ENCODE data around the gene DNAJC5. TPM values are rescaled to one million over a fixed set of nuclear protein-coding genes. Genes with fewer than 3 reads are reported as not detected.

The DNAJC5 gene
- total and polyA plus RNA-seq, 9 of the 15 experiments (the other 6 are each of a cell fraction or from before 2014, with no cell fraction given), result 0.95 to 42.8 (median 23.4) TPM

GRCh38 chr20:63863798-63864544 is 31.0 kb upstream of the DNAJC5 start (continued):
- peak; percentile 90 for TF ChIP-seq ZNF609 (CRISPR knock-in tag; IDR thresholded peaks at IDR 0.05; ENCODE audit: borderline replicate concordance)
- no peak for TF ChIP-seq ZBTB9 (CRISPR knock-in tag; IDR thresholded peaks at IDR 0.05)
- no peak for TF ChIP-seq ZC3H8 (IDR thresholded peaks at IDR 0.05)
- no peak for TF ChIP-seq ZBTB2 (IDR thresholded peaks at IDR 0.05)
- TF ChIP-seq SETDB1 (IDR thresholded peaks at IDR 0.05; ENCODE audit: low read length), result no peak
- TF ChIP-seq TFAP4 (CRISPR knock-in tag; IDR thresholded peaks at IDR 0.05; ENCODE audit: borderline replicate concordance), result peak; percentile 76; the same call in 1 of the 2 replicates
- TF ChIP-seq CXXC5 (CRISPR knock-in tag; IDR thresholded peaks at IDR 0.05), result peak; percentile 85
- TF ChIP-seq ZNF121 (CRISPR knock-in tag; conservative IDR thresholded peaks at IDR 0.05), result peak; percentile 95
- TF ChIP-seq XRCC3 (IDR thresholded peaks at IDR 0.05), result no peak
- no peak for TF ChIP-seq ZNF197 (CRISPR knock-in tag; IDR thresholded peaks at IDR 0.05; ENCODE audit: low read depth)
- peak; percentile 95 for TF ChIP-seq RAD21 (CRISPR knock-in tag; conservative IDR thresholded peaks at IDR 0.05 in 1 of 2, IDR thresholded peaks at IDR 0.05 in 1 of 2)
- peak; percentile 93 to 94 for TF ChIP-seq NRF1 (conservative IDR thresholded peaks at IDR 0.05 in 1 of 2, IDR thresholded peaks at IDR 0.05 in 1 of 2)
- peak; percentile 72 for TF ChIP-seq CCNT2 (IDR thresholded peaks at IDR 0.05; ENCODE audit: borderline replicate concordance, extremely low read depth, insufficient read length, low read depth, low read length)
- no peak for TF ChIP-seq HSF4 (CRISPR knock-in tag; IDR thresholded peaks at IDR 0.05; ENCODE audit: borderline replicate concordance)
- TF ChIP-seq MXI1 (IDR thresholded peaks at IDR 0.05; ENCODE audit: low read depth, low read length), result no peak
- no peak for TF ChIP-seq ZNF77 (CRISPR knock-in tag; IDR thresholded peaks at IDR 0.05)
- TF ChIP-seq ZNF785 (CRISPR knock-in tag; IDR thresholded peaks at IDR 0.05), result no peak
- TF ChIP-seq JUND (IDR thresholded peaks at IDR 0.05; ENCODE audit: borderline replicate concordance, low read depth, low read length), result peak; percentile 34; the same call in 1 of the 2 replicates
- no peak; the same call in 2 of the 3 replicates for TF ChIP-seq JUND (tag; IDR thresholded peaks at IDR 0.05; ENCODE audit: borderline replicate concordance, low read depth, low read length)
